ENCODE data around the gene SHISA6.

DNA sequence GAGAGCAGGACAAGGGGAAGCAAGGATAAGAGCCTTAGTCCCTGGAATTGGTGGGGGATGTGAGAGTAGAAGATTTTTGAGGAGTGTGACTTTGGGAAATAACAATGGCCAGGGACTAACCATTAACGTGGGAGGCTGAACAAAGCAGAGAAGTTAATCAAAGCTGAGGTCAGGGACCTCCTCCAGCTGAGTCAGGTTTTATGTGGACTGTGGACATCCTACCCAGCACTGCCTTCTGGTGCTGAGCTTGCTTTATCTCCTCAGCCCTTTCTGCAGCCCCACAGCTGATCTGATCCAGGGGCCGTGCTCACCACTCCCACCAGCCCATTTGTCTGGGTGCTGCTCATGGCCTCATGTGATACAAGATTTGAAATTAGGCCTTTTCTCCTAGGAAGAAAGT, 146.6 kb downstream of the SHISA6 start:
- TF ChIP-seq EZH2 (IDR thresholded peaks at IDR 0.05; ENCODE audit: borderline replicate concordance, low read length) (no peak), CTCF (IDR thresholded peaks at IDR 0.05; ENCODE audit: low read length) (no peak)
